Liver (tissue), 3 donors: ENCODE data around the gene NOP16.

Source experiments
- GABPA ChIP-seq, 2 donors: IDR thresholded peaks in 1 of 2; conservative IDR thresholded peaks in 1 of 2; 2 replicates each; pipeline ENCODE4 v1.6.1; 2016; ENCODE audit warnings: antibody characterized with exemption in 2 of 2, mild to moderate bottlenecking in 1 of 2, moderate library complexity in 1 of 2
- MAX ChIP-seq: IDR thresholded peaks from 2 replicates; pipeline ENCODE4 v1.6.1; 2016; ENCODE audit warnings: antibody characterized with exemption
- RAD21 ChIP-seq, 2 donors: IDR thresholded peaks; 2 replicates each; pipeline ENCODE4 v1.6.1; 2016; ENCODE audit warnings: antibody characterized with exemption in 2 of 2, mild to moderate bottlenecking in 2 of 2
- TF ChIP-seq, protein P1 (sequence below): IDR thresholded peaks from 2 replicates; pipeline ENCODE4 v1.6.1; 2016; ENCODE audit warnings: antibody characterized with exemption, mild to moderate bottlenecking
- TF ChIP-seq, protein P2 (sequence below): fragments of 150-350 bp; IDR thresholded peaks from 2 replicates; pipeline ENCODE4 v1.5.1; 2017; ENCODE audit warnings: improper control_type of control experiment, low read depth, low read length; ENCODE audit not compliant: missing input control
- TF ChIP-seq, protein P3 (sequence below): IDR thresholded peaks from 2 replicates; pipeline ENCODE4 v1.6.1; 2016; ENCODE audit warnings: antibody characterized with exemption
- donor health status: healthy.
- donor health status: healthy.

- TF ChIP-seq GABPA (IDR thresholded peaks at IDR 0.05 in 1 of 2, conservative IDR thresholded peaks at IDR 0.05 in 1 of 2) (no peak), MAX (no peak), RAD21 (IDR thresholded peaks at IDR 0.05) (no peak)
- TF ChIP-seq, protein P1, sequence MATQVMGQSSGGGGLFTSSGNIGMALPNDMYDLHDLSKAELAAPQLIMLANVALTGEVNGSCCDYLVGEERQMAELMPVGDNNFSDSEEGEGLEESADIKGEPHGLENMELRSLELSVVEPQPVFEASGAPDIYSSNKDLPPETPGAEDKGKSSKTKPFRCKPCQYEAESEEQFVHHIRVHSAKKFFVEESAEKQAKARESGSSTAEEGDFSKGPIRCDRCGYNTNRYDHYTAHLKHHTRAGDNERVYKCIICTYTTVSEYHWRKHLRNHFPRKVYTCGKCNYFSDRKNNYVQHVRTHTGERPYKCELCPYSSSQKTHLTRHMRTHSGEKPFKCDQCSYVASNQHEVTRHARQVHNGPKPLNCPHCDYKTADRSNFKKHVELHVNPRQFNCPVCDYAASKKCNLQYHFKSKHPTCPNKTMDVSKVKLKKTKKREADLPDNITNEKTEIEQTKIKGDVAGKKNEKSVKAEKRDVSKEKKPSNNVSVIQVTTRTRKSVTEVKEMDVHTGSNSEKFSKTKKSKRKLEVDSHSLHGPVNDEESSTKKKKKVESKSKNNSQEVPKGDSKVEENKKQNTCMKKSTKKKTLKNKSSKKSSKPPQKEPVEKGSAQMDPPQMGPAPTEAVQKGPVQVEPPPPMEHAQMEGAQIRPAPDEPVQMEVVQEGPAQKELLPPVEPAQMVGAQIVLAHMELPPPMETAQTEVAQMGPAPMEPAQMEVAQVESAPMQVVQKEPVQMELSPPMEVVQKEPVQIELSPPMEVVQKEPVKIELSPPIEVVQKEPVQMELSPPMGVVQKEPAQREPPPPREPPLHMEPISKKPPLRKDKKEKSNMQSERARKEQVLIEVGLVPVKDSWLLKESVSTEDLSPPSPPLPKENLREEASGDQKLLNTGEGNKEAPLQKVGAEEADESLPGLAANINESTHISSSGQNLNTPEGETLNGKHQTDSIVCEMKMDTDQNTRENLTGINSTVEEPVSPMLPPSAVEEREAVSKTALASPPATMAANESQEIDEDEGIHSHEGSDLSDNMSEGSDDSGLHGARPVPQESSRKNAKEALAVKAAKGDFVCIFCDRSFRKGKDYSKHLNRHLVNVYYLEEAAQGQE: no peak
- TF ChIP-seq, protein P2, sequence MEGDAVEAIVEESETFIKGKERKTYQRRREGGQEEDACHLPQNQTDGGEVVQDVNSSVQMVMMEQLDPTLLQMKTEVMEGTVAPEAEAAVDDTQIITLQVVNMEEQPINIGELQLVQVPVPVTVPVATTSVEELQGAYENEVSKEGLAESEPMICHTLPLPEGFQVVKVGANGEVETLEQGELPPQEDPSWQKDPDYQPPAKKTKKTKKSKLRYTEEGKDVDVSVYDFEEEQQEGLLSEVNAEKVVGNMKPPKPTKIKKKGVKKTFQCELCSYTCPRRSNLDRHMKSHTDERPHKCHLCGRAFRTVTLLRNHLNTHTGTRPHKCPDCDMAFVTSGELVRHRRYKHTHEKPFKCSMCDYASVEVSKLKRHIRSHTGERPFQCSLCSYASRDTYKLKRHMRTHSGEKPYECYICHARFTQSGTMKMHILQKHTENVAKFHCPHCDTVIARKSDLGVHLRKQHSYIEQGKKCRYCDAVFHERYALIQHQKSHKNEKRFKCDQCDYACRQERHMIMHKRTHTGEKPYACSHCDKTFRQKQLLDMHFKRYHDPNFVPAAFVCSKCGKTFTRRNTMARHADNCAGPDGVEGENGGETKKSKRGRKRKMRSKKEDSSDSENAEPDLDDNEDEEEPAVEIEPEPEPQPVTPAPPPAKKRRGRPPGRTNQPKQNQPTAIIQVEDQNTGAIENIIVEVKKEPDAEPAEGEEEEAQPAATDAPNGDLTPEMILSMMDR: no peak
- TF ChIP-seq, protein P3, sequence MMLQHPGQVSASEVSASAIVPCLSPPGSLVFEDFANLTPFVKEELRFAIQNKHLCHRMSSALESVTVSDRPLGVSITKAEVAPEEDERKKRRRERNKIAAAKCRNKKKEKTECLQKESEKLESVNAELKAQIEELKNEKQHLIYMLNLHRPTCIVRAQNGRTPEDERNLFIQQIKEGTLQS: no peak
Measured at GRCh38 chr5:176432707-176433106, 44.3 kb upstream of the NOP16 start.
